ENCODE results near the gene MAP2. TPM values are rescaled to one million over a fixed set of nuclear protein-coding genes. Genes with fewer than 3 reads are reported as not detected.

MAP2 gene
- total and polyA plus RNA-seq, 2 donors (not counting 1 experiment from before 2014, with no cell fraction given) = 1.8 to 3.0 TPM

DNA sequence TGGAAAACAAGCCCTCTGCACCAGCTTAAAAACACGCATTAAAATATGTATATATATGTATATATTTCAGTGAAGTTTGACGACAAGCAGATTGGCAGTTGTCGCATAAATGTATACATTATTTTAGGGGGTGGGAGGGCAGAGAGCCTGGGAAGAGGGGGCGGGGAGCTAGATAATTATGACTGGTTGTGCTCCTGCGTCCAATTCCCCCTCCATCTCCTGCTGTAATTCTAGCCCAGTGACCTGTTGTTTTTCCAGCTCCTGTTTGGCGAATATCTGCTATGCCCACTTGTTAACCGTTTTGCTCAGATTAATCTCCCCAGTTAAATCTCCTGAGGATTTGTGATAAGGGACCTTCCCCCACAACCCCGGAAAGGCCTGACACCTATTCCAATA, 348.4 kb downstream of the MAP2 start:
- Mint-ChIP-seq H3K27ac (no peak overlapping the region), H3K27me3 (peaks cover 27% of the 10 kb centered on the region), H3K9me3 (ENCODE audit: insufficient read depth) (no peaks in the 10 kb centered on the region), H3K4me1 (no peaks in the 10 kb centered on the region), H3K4me3 (no peak overlapping the region)
- Histone ChIP-seq H3K9me3 (ENCODE audit: control extremely low read depth in 1 of 3, control insufficient read depth in 2 of 3, insufficient read depth in 1 of 3, low read length in 2 of 3) (peaks cover 0 to 4% (median 0%) of the 10 kb centered on the region in 3 donors), H2AFZ (ENCODE audit: insufficient read depth, low read depth, low read length, poor library complexity, severe bottlenecking) (no peak overlapping the region), H3K36me3 (replicated peaks in 1 of 2; ENCODE audit: control extremely low read depth in 1 of 2, control insufficient read depth in 1 of 2, extremely low read depth in 1 of 2, insufficient read depth in 2 of 2, low read length in 1 of 2) (no peaks in the 10 kb centered on the region), H3K27ac (ENCODE audit: low read length in 2 of 2) (no peak overlapping the region), H3K9ac (ENCODE audit: low read length) (no peak overlapping the region), H3K4me1 (ENCODE audit: control insufficient read depth in 2 of 2, insufficient read depth in 2 of 2, low read length in 2 of 2) (no peaks in the 10 kb centered on the region), H3K4me3 (ENCODE audit: control extremely low read depth in 1 of 5, extremely low read depth in 1 of 5, insufficient read depth in 1 of 5, low read depth in 2 of 5, low read length in 4 of 5) (no peak overlapping the region), H3K4me2 (replicated peaks; ENCODE audit: low read depth, low read length, poor library complexity, severe bottlenecking) (no peak overlapping the region), H3K79me2 (ENCODE audit: control insufficient read depth, insufficient read depth, low read length) (no peaks in the 10 kb centered on the region), H3K27me3 (replicated peaks in 1 of 4; ENCODE audit: control extremely low read depth in 1 of 4, control insufficient read depth in 3 of 4, insufficient read depth in 4 of 4, low read length in 3 of 4) (peaks cover 0 to 17% (median 5%) of the 10 kb centered on the region in 4 experiments), H4K20me1 (ENCODE audit: control insufficient read depth, insufficient read depth, low read length, poor library complexity, severe bottlenecking) (no peaks in the 10 kb centered on the region)
- TF ChIP-seq, protein P1, sequence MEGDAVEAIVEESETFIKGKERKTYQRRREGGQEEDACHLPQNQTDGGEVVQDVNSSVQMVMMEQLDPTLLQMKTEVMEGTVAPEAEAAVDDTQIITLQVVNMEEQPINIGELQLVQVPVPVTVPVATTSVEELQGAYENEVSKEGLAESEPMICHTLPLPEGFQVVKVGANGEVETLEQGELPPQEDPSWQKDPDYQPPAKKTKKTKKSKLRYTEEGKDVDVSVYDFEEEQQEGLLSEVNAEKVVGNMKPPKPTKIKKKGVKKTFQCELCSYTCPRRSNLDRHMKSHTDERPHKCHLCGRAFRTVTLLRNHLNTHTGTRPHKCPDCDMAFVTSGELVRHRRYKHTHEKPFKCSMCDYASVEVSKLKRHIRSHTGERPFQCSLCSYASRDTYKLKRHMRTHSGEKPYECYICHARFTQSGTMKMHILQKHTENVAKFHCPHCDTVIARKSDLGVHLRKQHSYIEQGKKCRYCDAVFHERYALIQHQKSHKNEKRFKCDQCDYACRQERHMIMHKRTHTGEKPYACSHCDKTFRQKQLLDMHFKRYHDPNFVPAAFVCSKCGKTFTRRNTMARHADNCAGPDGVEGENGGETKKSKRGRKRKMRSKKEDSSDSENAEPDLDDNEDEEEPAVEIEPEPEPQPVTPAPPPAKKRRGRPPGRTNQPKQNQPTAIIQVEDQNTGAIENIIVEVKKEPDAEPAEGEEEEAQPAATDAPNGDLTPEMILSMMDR (IDR thresholded peaks at IDR 0.05) = no peak
- no peak for TF ChIP-seq EZH2 (IDR thresholded peaks at IDR 0.05; ENCODE audit: borderline replicate concordance, insufficient read depth, low read depth, low read length, poor library complexity, severe bottlenecking)
- DNase-seq = no peak
- CTCF ChIA-PET = interaction anchor here (0.6 kb wide), 1 partner anchor 132 kb away, joined by 3 read pairs; no protein-coding TSS in a partner anchor
- ATAC-seq (ENCODE audit: low read depth) = no peak
- POLR2A ChIA-PET = no interaction called here
- intact Hi-C loops (cut with micrococcal nuclease) = no loop called here
- WGBS (ENCODE audit: insufficient coverage) = no CpG with 5 or more reads among the region's 8 CpGs

DNA sequence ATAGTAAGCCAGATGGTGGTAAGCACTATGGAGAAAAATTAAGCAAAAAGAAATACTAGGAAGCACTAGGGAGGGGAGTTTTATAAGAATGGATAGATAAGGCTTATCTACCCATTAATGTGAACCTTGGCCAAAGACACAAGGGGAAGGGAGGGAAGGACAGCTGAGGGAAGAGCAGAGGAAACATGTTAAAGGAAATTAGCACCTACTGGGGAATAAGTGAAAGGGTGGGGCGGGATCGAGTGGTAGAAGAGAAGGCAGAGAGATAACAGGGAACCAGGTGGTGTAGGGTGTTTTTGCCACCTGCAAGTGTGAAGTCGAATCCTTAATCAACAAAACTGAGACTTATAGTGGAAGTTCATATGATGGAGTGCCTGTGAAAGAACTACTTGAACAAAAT, 349.5 kb downstream of the MAP2 start:
- no peak overlapping the region for H3K27ac Mint-ChIP-seq
- no peaks in the 10 kb centered on the region for H3K36me3 ChIP-seq (replicated peaks in 1 of 2; ENCODE audit: control extremely low read depth in 1 of 2, control insufficient read depth in 1 of 2, extremely low read depth in 1 of 2, insufficient read depth in 2 of 2, low read length in 1 of 2)
- H3K4me3 Mint-ChIP-seq = no peak overlapping the region
- ChIA-PET POLR2A (no interaction called here), CTCF (no interaction called here)
- no peak for DNase-seq
- 12% methylated on average over 3 of the region's 3 CpGs for WGBS (ENCODE audit: insufficient coverage)
- no peaks in the 10 kb centered on the region for H4K20me1 ChIP-seq (ENCODE audit: control insufficient read depth, insufficient read depth, low read length, poor library complexity, severe bottlenecking)
- no peaks in the 10 kb centered on the region for H3K4me1 ChIP-seq (ENCODE audit: control insufficient read depth in 2 of 2, insufficient read depth in 2 of 2, low read length in 2 of 2)
- ATAC-seq (ENCODE audit: low read depth) = no peak
- H3K79me2 ChIP-seq (ENCODE audit: control insufficient read depth, insufficient read depth, low read length) = no peaks in the 10 kb centered on the region
- H3K27me3 ChIP-seq (replicated peaks in 1 of 4; ENCODE audit: control extremely low read depth in 1 of 4, control insufficient read depth in 3 of 4, insufficient read depth in 4 of 4, low read length in 3 of 4) = peaks cover 0 to 17% (median 5%) of the 10 kb centered on the region in 4 experiments
- no peaks in the 10 kb centered on the region for H3K4me1 Mint-ChIP-seq
- no peak overlapping the region for H2AFZ ChIP-seq (ENCODE audit: insufficient read depth, low read depth, low read length, poor library complexity, severe bottlenecking)
- H3K9me3 ChIP-seq (ENCODE audit: control extremely low read depth in 1 of 3, control insufficient read depth in 2 of 3, insufficient read depth in 1 of 3, low read length in 2 of 3) = peaks cover 0 to 4% (median 0%) of the 10 kb centered on the region in 3 donors
- H3K9ac ChIP-seq (ENCODE audit: low read length) = no peak overlapping the region
- H3K27ac ChIP-seq (ENCODE audit: low read length in 2 of 2) = no peak overlapping the region
- no peaks in the 10 kb centered on the region for H3K9me3 Mint-ChIP-seq (ENCODE audit: insufficient read depth)
- intact Hi-C loops (cut with micrococcal nuclease) = no loop called here
- no peak overlapping the region for H3K4me3 ChIP-seq (ENCODE audit: control extremely low read depth in 1 of 5, extremely low read depth in 1 of 5, insufficient read depth in 1 of 5, low read depth in 2 of 5, low read length in 4 of 5)
- H3K4me2 ChIP-seq (replicated peaks; ENCODE audit: low read depth, low read length, poor library complexity, severe bottlenecking) = no peak overlapping the region
- H3K27me3 Mint-ChIP-seq = peaks cover 27% of the 10 kb centered on the region
- TF ChIP-seq EZH2 (IDR thresholded peaks at IDR 0.05; ENCODE audit: borderline replicate concordance, insufficient read depth, low read depth, low read length, poor library complexity, severe bottlenecking) = no peak
- TF ChIP-seq, protein P1 (IDR thresholded peaks at IDR 0.05) = no peak

Small RNA genes within 50 kb of the gene (small RNA-seq; reads per million reads assigned to genes)
- not detected for gene RNA5SP118 (ENCODE audit: insufficient read length, low read depth, low replicate concordance)

Measured in B cell (primary cell).